GM21576 (cell line): ENCODE results near the gene SMAD3.
A peak's percentile ranks its signal among the peaks of the same experiment; 100 is the strongest.

ENCODE experiments used
- ATAC-seq: cut with Tn5 transposase; IDR thresholded peaks from one replicate; pipeline ENCODE4 v1.9.1; 2021; ENCODE audit warnings: mild to moderate bottlenecking, moderate library complexity; ENCODE audit not compliant: unreplicated experiment

SMAD3 gene

GRCh38 chr15:67095912-67096311, 30.5 kb downstream of the SMAD3 start:
- no peak for ATAC-seq

- ATAC-seq = no peak
These were observed 31.3 kb downstream of the SMAD3 start for GRCh38 chr15:67096546-67097294.

- ATAC-seq = no peak
These were observed 32.0 kb downstream of the SMAD3 start for GRCh38 chr15:67097424-67097823.

- no peak for ATAC-seq
These were observed 32.7 kb downstream of the SMAD3 start for GRCh38 chr15:67097930-67098740.

- no peak for ATAC-seq
These were observed 33.4 kb downstream of the SMAD3 start for GRCh38 chr15:67098768-67099282.

GRCh38 chr15:67100124-67100791, 34.9 kb downstream of the SMAD3 start:
- no peak for ATAC-seq

- peak; percentile 64 for ATAC-seq
These were observed 35.6 kb downstream of the SMAD3 start for GRCh38 chr15:67100801-67101581.

GRCh38 chr15:67101911-67102598, 36.7 kb downstream of the SMAD3 start:
- peak; percentile 37 for ATAC-seq

GRCh38 chr15:67102599-67102929, 37.2 kb downstream of the SMAD3 start:
- ATAC-seq = no peak

GRCh38 chr15:67103021-67103420, 37.6 kb downstream of the SMAD3 start:
- ATAC-seq = no peak

GRCh38 chr15:67103432-67103831, 38.0 kb downstream of the SMAD3 start:
- ATAC-seq = no peak

- ATAC-seq = no peak
These were observed 38.5 kb downstream of the SMAD3 start for GRCh38 chr15:67103869-67104268.

GRCh38 chr15:67104510-67104909, 39.1 kb downstream of the SMAD3 start:
- no peak for ATAC-seq

GRCh38 chr15:67105065-67105951, 39.9 kb downstream of the SMAD3 start:
- no peak for ATAC-seq

- ATAC-seq = no peak
These were observed 40.8 kb downstream of the SMAD3 start for GRCh38 chr15:67105991-67106763.

- ATAC-seq = no peak
These were observed 41.3 kb downstream of the SMAD3 start for GRCh38 chr15:67106764-67107013.

- ATAC-seq = no peak
These were observed 41.8 kb downstream of the SMAD3 start for GRCh38 chr15:67107014-67107812.
